ENCODE measurements around the gene PCSK6. TPM values are rescaled to one million over a fixed set of nuclear protein-coding genes. Genes with fewer than 3 reads are reported as not detected.

The PCSK6 gene
- total RNA-seq, 1 donor from 2014 or later: 3.8 TPM

- peaks cover 14% of the 10 kb centered on the region for H3K4me1 Mint-ChIP-seq (ENCODE audit: low read depth, unreplicated experiment)
- DNase-seq: no peak
- H3K27ac Mint-ChIP-seq (ENCODE audit: unreplicated experiment): no peak overlapping the region
- peaks cover 3% of the 10 kb centered on the region for H3K36me3 Mint-ChIP-seq (ENCODE audit: unreplicated experiment)
- H3K4me3 Mint-ChIP-seq (ENCODE audit: unreplicated experiment): no peak overlapping the region
- H3K9me3 Mint-ChIP-seq (ENCODE audit: unreplicated experiment): peaks cover 7% of the 10 kb centered on the region
- TF ChIP-seq CTCF (IDR thresholded peaks at IDR 0.05; ENCODE audit: partially characterized antibody, unreplicated experiment): no peak
- peaks cover 2% of the 10 kb centered on the region for H3K27me3 Mint-ChIP-seq (ENCODE audit: unreplicated experiment)
These were observed 56.5 kb downstream of the PCSK6 start for GRCh38 chr15:101432982-101433381.

GRCh38 chr15:101431748-101432147 is 57.8 kb downstream of the PCSK6 start:
- Mint-ChIP-seq H3K9me3 (ENCODE audit: unreplicated experiment) (peaks cover 6% of the 10 kb centered on the region), H3K4me3 (ENCODE audit: unreplicated experiment) (no peak overlapping the region), H3K27me3 (ENCODE audit: unreplicated experiment) (peaks cover 7% of the 10 kb centered on the region), H3K36me3 (ENCODE audit: unreplicated experiment) (no peaks in the 10 kb centered on the region), H3K27ac (ENCODE audit: unreplicated experiment) (no peak overlapping the region), H3K4me1 (ENCODE audit: low read depth, unreplicated experiment) (peaks cover 24% of the 10 kb centered on the region)
- no peak for TF ChIP-seq CTCF (IDR thresholded peaks at IDR 0.05; ENCODE audit: partially characterized antibody, unreplicated experiment)
- no peak for DNase-seq

- no peak for TF ChIP-seq CTCF (IDR thresholded peaks at IDR 0.05; ENCODE audit: partially characterized antibody, unreplicated experiment)
- Mint-ChIP-seq H3K4me1 (ENCODE audit: low read depth, unreplicated experiment) (peaks cover 24% of the 10 kb centered on the region), H3K4me3 (ENCODE audit: unreplicated experiment) (no peak overlapping the region), H3K9me3 (ENCODE audit: unreplicated experiment) (peaks cover 5% of the 10 kb centered on the region), H3K27ac (ENCODE audit: unreplicated experiment) (no peak overlapping the region), H3K36me3 (ENCODE audit: unreplicated experiment) (no peaks in the 10 kb centered on the region), H3K27me3 (ENCODE audit: unreplicated experiment) (peaks cover 7% of the 10 kb centered on the region)
- no peak for DNase-seq
These were observed 58.2 kb downstream of the PCSK6 start for GRCh38 chr15:101431301-101431700.

GRCh38 chr15:101429646-101430045 is 59.9 kb downstream of the PCSK6 start:
- no peak overlapping the region for H3K4me3 Mint-ChIP-seq (ENCODE audit: unreplicated experiment)
- H3K9me3 Mint-ChIP-seq (ENCODE audit: unreplicated experiment): peaks cover 4% of the 10 kb centered on the region
- H3K27me3 Mint-ChIP-seq (ENCODE audit: unreplicated experiment): peaks cover 8% of the 10 kb centered on the region
- DNase-seq: no peak
- no peaks in the 10 kb centered on the region for H3K36me3 Mint-ChIP-seq (ENCODE audit: unreplicated experiment)
- TF ChIP-seq CTCF (IDR thresholded peaks at IDR 0.05; ENCODE audit: partially characterized antibody, unreplicated experiment): no peak
- H3K4me1 Mint-ChIP-seq (ENCODE audit: low read depth, unreplicated experiment): peaks cover 24% of the 10 kb centered on the region
- no peak overlapping the region for H3K27ac Mint-ChIP-seq (ENCODE audit: unreplicated experiment)

- Mint-ChIP-seq H3K4me3 (ENCODE audit: unreplicated experiment) (no peak overlapping the region), H3K4me1 (ENCODE audit: low read depth, unreplicated experiment) (peaks cover 24% of the 10 kb centered on the region), H3K27me3 (ENCODE audit: unreplicated experiment) (peaks cover 8% of the 10 kb centered on the region), H3K9me3 (ENCODE audit: unreplicated experiment) (peaks cover 4% of the 10 kb centered on the region), H3K27ac (ENCODE audit: unreplicated experiment) (peak overlapping the region; percentile 43), H3K36me3 (ENCODE audit: unreplicated experiment) (no peaks in the 10 kb centered on the region)
- no peak for DNase-seq
- no peak for TF ChIP-seq CTCF (IDR thresholded peaks at IDR 0.05; ENCODE audit: partially characterized antibody, unreplicated experiment)
These were observed 60.3 kb downstream of the PCSK6 start for GRCh38 chr15:101429191-101429590.

Measured in glutamatergic neuron (in vitro differentiated cells).